K562 (cell line): ENCODE measurements around the gene CCKAR. TPM values are rescaled to one million over a fixed set of nuclear protein-coding genes. Genes with fewer than 3 reads are reported as not detected.

ENCODE experiments used
- ATAC-seq: fragments of 200-7000 bp; cut with Tn5 transposase; 3 replicates; pipeline ENCODE4 v1.9.1; 2020; ENCODE audit warnings: moderate library complexity
- BruUV-seq: library from RNA; stranded (reverse); fragments of 400-500 nt; replicated peaks from 2 replicates; lab custom pipeline; 2021; lab: Mats Ljungman, UMichigan
- CTCF ChIA-PET: fragments of 300-600 bp; formaldehyde crosslinking; extraction: SDS; loops from one replicate; lab custom pipeline; 2021; ENCODE audit warnings: low intra/inter-chr PET ratio; lab: Yijun Ruan, JAX
- POLR2A ChIA-PET: fragments of 300-600, 350-650 bp; sonication (Branson Sonifier 250); formaldehyde crosslinking; extraction: SDS; loops from one replicate; lab custom pipeline; 2021; ENCODE audit warnings: antibody characterized with exemption, inconsistent platforms; lab: Yijun Ruan, JAX
- DNase-seq, 4 experiments: peaks; one replicate each; pipeline versions ENCODE4 v3.0.0 to v3.0.0-alpha.2; 2011 to 2018; ENCODE audit warnings: low spot score in 3 of 4, mixed read lengths in 3 of 4; ENCODE audit errors: extremely low read depth in 1 of 4
- FAIRE-seq: peaks from 2 replicates; lab custom pipeline; 2011; peaks lifted over from hg19 to GRCh38; lab: Jason Lieb, UNC
- H2AFZ ChIP-seq: 2 replicates; pipeline ENCODE4 v1.6.0; 2011; ENCODE audit warnings: low read depth, low read length, control low read depth, inconsistent platforms
- H3K27ac ChIP-seq: fragments of 200-600 bp; 3 replicates; pipeline ENCODE4 v1.8.0; 2011; ENCODE audit warnings: low read depth, mild to moderate bottlenecking, control low read depth, inconsistent platforms, low read length, moderate library complexity, mixed read lengths; ENCODE audit errors: extremely low read depth
- H3K27me3 ChIP-seq, 2 experiments: fragments of 300-600 bp in 1 of 2; 2 replicates in 1 of 2; 3 replicates in 1 of 2; pipeline versions ENCODE4 v1.6.0 to v1.8.0; 2011; ENCODE audit warnings: inconsistent platforms in 2 of 2, low read length in 2 of 2, mild to moderate bottlenecking in 1 of 2, mixed read lengths in 1 of 2, moderate library complexity in 1 of 2; ENCODE audit not compliant: control insufficient read depth in 2 of 2, insufficient read depth in 2 of 2
- H3K36me3 ChIP-seq: fragments of 300-600 bp; 3 replicates; pipeline ENCODE4 v1.8.0; 2011; ENCODE audit warnings: mild to moderate bottlenecking, low read length, inconsistent platforms; ENCODE audit not compliant: control insufficient read depth, insufficient read depth
- H3K4me1 ChIP-seq, 2 experiments: fragments of 200-600 bp in 1 of 2; replicated peaks in 1 of 2; 2 replicates in 1 of 2; 3 replicates in 1 of 2; pipeline versions ENCODE4 v1.5.1 to v1.8.0; 2011; ENCODE audit warnings: inconsistent platforms in 2 of 2, low read length in 2 of 2, mild to moderate bottlenecking in 1 of 2, mixed read lengths in 1 of 2, moderate library complexity in 1 of 2; ENCODE audit not compliant: control insufficient read depth in 2 of 2, insufficient read depth in 2 of 2
- H3K4me2 ChIP-seq: 2 replicates; pipeline ENCODE4 v1.6.1; 2011; ENCODE audit warnings: low read length, control low read depth, inconsistent platforms, mixed read lengths; ENCODE audit not compliant: insufficient read depth
- H3K4me3 ChIP-seq: fragments of 200-600 bp; sonication (generic), shearing (Covaris generic); 2 replicates; pipeline ENCODE4 v1.5.1; 2016; ENCODE audit warnings: control low read depth, inconsistent platforms
- H3K79me2 ChIP-seq: fragments of 200-600 bp; 3 replicates; pipeline ENCODE4 v1.8.0; 2011; ENCODE audit warnings: low read length, inconsistent platforms; ENCODE audit not compliant: control insufficient read depth, insufficient read depth
- H3K9ac ChIP-seq, 2 experiments: 2 replicates each; pipeline versions ENCODE4 v1.6.0 to v1.6.1; 2011; ENCODE audit warnings: low read depth in 2 of 2, low read length in 2 of 2, control low read depth in 1 of 2, inconsistent platforms in 1 of 2, mild to moderate bottlenecking in 1 of 2, mixed read lengths in 1 of 2; ENCODE audit not compliant: insufficient read depth in 1 of 2
- H3K9me1 ChIP-seq: one replicate; pipeline ENCODE4 v1.6.0; 2011; ENCODE audit warnings: inconsistent platforms, mild to moderate bottlenecking, low read length, moderate library complexity; ENCODE audit not compliant: control insufficient read depth, insufficient read depth
- H3K9me3 ChIP-seq: replicated peaks from 2 replicates; pipeline ENCODE4 v1.5.1; 2011; ENCODE audit warnings: low read depth, low read length, inconsistent platforms; ENCODE audit not compliant: control insufficient read depth, insufficient read depth
- H4K20me1 ChIP-seq: replicated peaks from 2 replicates; pipeline ENCODE4 v1.6.1; 2011; ENCODE audit warnings: low read length, inconsistent platforms, mixed read lengths; ENCODE audit not compliant: control insufficient read depth, insufficient read depth
- GABPA ChIP-seq: fragments of 200-800 bp; sonication (Bioruptor generic); conservative IDR thresholded peaks from 2 replicates; pipeline ENCODE4 v1.6.1; 2016; ENCODE audit warnings: low read depth, missing genetic modification characterization, missing compliant biosample characterization
- HNRNPL ChIP-seq: fragments of 200-400 bp; formaldehyde crosslinking; IDR thresholded peaks from 2 replicates; pipeline ENCODE4 v1.6.1; 2017; ENCODE audit warnings: low read depth, mild to moderate bottlenecking, low read length
- HNRNPLL ChIP-seq: fragments of 200-400 bp; formaldehyde crosslinking; IDR thresholded peaks from 2 replicates; pipeline ENCODE4 v1.6.1; 2017; ENCODE audit warnings: low read length, low read depth, mild to moderate bottlenecking; ENCODE audit not compliant: poor library complexity, severe bottlenecking
- PHF20 ChIP-seq: fragments of 450-650 bp; IDR thresholded peaks from 2 replicates; pipeline ENCODE4 v1.6.1; 2018; ENCODE audit not compliant: partially characterized antibody
- RBM17 ChIP-seq: fragments of 200-400 bp; formaldehyde crosslinking; IDR thresholded peaks from 2 replicates; pipeline ENCODE4 v1.6.1; 2017; ENCODE audit warnings: low read depth, mild to moderate bottlenecking, low read length, borderline replicate concordance
- SNIP1 ChIP-seq: fragments of 450-650 bp; IDR thresholded peaks from 2 replicates; pipeline ENCODE4 v1.7.1; 2017; ENCODE audit warnings: low read depth, mild to moderate bottlenecking
- SREBF1 ChIP-seq: fragments of 150-350 bp; IDR thresholded peaks from 2 replicates; pipeline ENCODE4 v1.6.1; 2014; ENCODE audit warnings: antibody characterized with exemption, low read depth, low read length, borderline replicate concordance
- STAG1 ChIP-seq: sonication (generic); formaldehyde crosslinking; IDR thresholded peaks from 2 replicates; pipeline ENCODE4 v1.5.0; 2020; ENCODE audit warnings: missing genetic modification reagents, borderline replicate concordance
- TAL1 ChIP-seq: fragments of 450-650 bp; IDR thresholded peaks from 2 replicates; pipeline ENCODE4 v1.6.1; 2016; ENCODE audit warnings: mild to moderate bottlenecking
- ZBTB2 ChIP-seq: fragments of 450-650 bp; IDR thresholded peaks from 2 replicates; pipeline ENCODE4 v1.6.1; 2016; ENCODE audit warnings: antibody characterized with exemption
- ZNF253 ChIP-seq: fragments of 250-450 bp; sonication (Bioruptor Pico); conservative IDR thresholded peaks from 2 replicates; pipeline ENCODE4 v1.6.1; 2021; ENCODE audit warnings: mild to moderate bottlenecking
- ZNF280A ChIP-seq: fragments of 450-650 bp; IDR thresholded peaks from 2 replicates; pipeline ENCODE4 v1.6.1; 2018; ENCODE audit warnings: mild to moderate bottlenecking, low read depth; ENCODE audit not compliant: partially characterized antibody
- ZNF561 ChIP-seq: fragments of 450-650 bp; formaldehyde crosslinking; conservative IDR thresholded peaks from 2 replicates; pipeline ENCODE4 v1.4.0; 2020; ENCODE audit warnings: mild to moderate bottlenecking, moderate library complexity
- ZNF830 ChIP-seq: fragments of 250-450 bp; sonication (Bioruptor Pico); IDR thresholded peaks from 2 replicates; pipeline ENCODE4 v1.5.0; 2021; ENCODE audit warnings: mild to moderate bottlenecking
- WGBS: fragments of 100-300 bp; shearing (Covaris generic); methylation state at CpG from one replicate; pipeline ENCODE4 v1.1.6; 2016; ENCODE audit warnings: low coverage, mixed read lengths; ENCODE audit not compliant: insufficient coverage; ENCODE audit errors: missing lambda C conversion rate; 5-methylcytosine and 5-hydroxymethylcytosine counted together
- in situ Hi-C: fragments of 300-500 bp; cut with MboI; formaldehyde crosslinking; loops from 4 replicates; pipeline ENCODE4 v1.15.0; 2018; ENCODE audit warnings: inconsistent platforms, mixed read lengths
- intact Hi-C: fragments of 100-400 bp; cut with micrococcal nuclease; formaldehyde crosslinking; loops from 2 replicates; pipeline ENCODE4 v1.14.2; 2022
- polyA plus RNA-seq, 8 experiments: library from polyadenylated mRNA; depleted of rRNA in 4 of 8; stranded (reverse) in 5 of 8; unstranded in 3 of 8; fragments of >200 nt; fragmentation: Nextera tagmentation in 2 of 8; fragmentation: Illumina TruSeq in 1 of 8; extraction: Ambion mirVana in 2 of 8; extraction: Trizol in 1 of 8; gene quantifications; 2 replicates each; pipeline versions ENCODE4 v1.2.1 to v1.2.3, GENCODE V29; 2011 to 2014; ENCODE audit warnings: inconsistent platforms in 1 of 8, missing spikeins in 1 of 8
- total RNA-seq, 7 experiments: library from RNA; depleted of rRNA in 6 of 7; stranded (reverse); fragments of >200 nt in 6 of 7; fragmentation: Illumina TruSeq in 2 of 7; extraction: Trizol in 2 of 7; gene quantifications; 2 replicates each; pipeline versions ENCODE4 v1.2.1 to v1.2.3, GENCODE V29; 2011 to 2021; ENCODE audit warnings: low replicate concordance in 1 of 7
- TF ChIP-seq, protein P1 (sequence below): sonication (generic); formaldehyde crosslinking; IDR thresholded peaks from 2 replicates; pipeline ENCODE4 v1.8.1; 2022; ENCODE audit warnings: missing genetic modification reagents
- TF ChIP-seq, protein P2 (sequence below): fragments of 450-650 bp; formaldehyde crosslinking; IDR thresholded peaks from 2 replicates; pipeline ENCODE4 v1.4.0; 2022; ENCODE audit warnings: missing genetic modification characterization

Gene CCKAR
- total and polyA plus RNA-seq, 9 of the 15 experiments (the other 6 are each of a cell fraction or from before 2014, with no cell fraction given), result not detected

GRCh38 chr4:26529479-26529878 is 39.2 kb upstream of the CCKAR start:
- intact Hi-C loops, result no loop called here
- CTCF ChIA-PET, result no interaction called here
- Histone ChIP-seq H3K9me1 (no peaks in the 10 kb centered on the region), H3K79me2 (no peaks in the 10 kb centered on the region), H3K9me3 (no peaks in the 10 kb centered on the region), H4K20me1 (no peaks in the 10 kb centered on the region), H3K9ac (no peak overlapping the region), H3K36me3 (no peaks in the 10 kb centered on the region), H3K4me2 (no peak overlapping the region), H3K27ac (no peak overlapping the region)
- POLR2A ChIA-PET, result interaction anchor here (0.6 kb wide), 1 partner anchor 27 kb away, joined by 3 read pairs; no protein-coding TSS in a partner anchor
- in situ Hi-C loops, result no loop called here
- no peak for FAIRE-seq
- TF ChIP-seq ZNF280A (no peak), SNIP1 (no peak), GABPA (tag) (no peak), RBM17 (no peak), ZNF253 (CRISPR knock-in tag) (no peak), STAG1 (CRISPR knock-in tag) (no peak), HNRNPLL (no peak), ZNF561 (CRISPR knock-in tag) (no peak), SREBF1 (no peak), PHF20 (no peak), TAL1 (no peak), ZBTB2 (no peak), ZNF830 (CRISPR knock-in tag) (no peak), HNRNPL (no peak)
- TF ChIP-seq, protein P1, sequence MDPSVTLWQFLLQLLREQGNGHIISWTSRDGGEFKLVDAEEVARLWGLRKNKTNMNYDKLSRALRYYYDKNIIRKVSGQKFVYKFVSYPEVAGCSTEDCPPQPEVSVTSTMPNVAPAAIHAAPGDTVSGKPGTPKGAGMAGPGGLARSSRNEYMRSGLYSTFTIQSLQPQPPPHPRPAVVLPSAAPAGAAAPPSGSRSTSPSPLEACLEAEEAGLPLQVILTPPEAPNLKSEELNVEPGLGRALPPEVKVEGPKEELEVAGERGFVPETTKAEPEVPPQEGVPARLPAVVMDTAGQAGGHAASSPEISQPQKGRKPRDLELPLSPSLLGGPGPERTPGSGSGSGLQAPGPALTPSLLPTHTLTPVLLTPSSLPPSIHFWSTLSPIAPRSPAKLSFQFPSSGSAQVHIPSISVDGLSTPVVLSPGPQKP (CRISPR knock-in tag), result no peak
- TF ChIP-seq, protein P2, sequence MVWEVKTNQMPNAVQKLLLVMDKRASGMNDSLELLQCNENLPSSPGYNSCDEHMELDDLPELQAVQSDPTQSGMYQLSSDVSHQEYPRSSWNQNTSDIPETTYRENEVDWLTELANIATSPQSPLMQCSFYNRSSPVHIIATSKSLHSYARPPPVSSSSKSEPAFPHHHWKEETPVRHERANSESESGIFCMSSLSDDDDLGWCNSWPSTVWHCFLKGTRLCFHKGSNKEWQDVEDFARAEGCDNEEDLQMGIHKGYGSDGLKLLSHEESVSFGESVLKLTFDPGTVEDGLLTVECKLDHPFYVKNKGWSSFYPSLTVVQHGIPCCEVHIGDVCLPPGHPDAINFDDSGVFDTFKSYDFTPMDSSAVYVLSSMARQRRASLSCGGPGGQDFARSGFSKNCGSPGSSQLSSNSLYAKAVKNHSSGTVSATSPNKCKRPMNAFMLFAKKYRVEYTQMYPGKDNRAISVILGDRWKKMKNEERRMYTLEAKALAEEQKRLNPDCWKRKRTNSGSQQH (CRISPR knock-in tag), result no peak
- TF ChIP-seq, all 486 proteins: peak for 0
- ATAC-seq (no peak), DNase-seq (no peak)
- peaks cover 13 to 21% of the 10 kb centered on the region in 2 experiments for H3K27me3 ChIP-seq
- BruUV-seq, result no TSS peak
- no peak overlapping the region for H3K4me3 ChIP-seq
- WGBS, result 0% methylated on average over 5 of the region's 5 CpGs
- H3K4me1 ChIP-seq, result no peaks in the 10 kb centered on the region
- H2AFZ ChIP-seq, result no peak overlapping the region
